ENCODE results near the gene SRC.
A peak's percentile ranks its signal among the peaks of the same experiment; 100 is the strongest.

Gene SRC

GRCh38 chr20:37315452-37316110, 30.4 kb upstream of the SRC start:
- no peak for DNase-seq

DNA sequence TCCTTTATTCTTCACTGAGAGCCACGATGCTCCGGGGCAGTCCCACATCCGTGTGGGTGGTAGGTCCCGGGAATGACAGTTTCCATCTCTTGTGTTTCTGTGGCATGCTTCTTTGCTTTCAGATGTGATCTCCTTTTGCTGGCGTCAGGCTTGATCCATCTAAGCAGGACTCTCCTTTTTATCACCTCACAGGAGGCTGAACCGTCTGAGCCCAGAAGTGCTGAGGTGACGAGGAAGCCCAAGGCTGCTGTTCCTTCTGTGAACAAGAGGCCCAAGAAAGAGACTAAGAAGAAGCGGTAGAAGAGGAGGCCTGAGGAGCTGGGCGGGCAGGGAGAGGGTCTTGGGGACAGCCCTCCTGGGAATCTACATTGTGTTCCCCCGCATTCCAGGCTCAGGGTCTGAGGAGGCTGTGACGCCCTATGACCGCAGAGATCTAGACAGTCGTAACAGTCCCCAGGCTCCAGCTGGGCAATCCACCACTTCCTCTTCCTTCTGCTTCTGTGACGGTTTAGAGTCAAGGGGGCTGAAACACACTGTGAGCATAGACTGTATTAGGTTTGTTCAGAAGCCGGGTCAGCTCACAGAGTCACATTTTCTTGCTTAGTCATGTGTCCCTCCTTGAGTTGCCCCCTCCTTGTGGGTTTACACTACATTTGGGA, 29.7 kb upstream of the SRC start:
- DNase-seq, result peak; percentile 22

- no peak for DNase-seq
These were observed 29.2 kb upstream of the SRC start for GRCh38 chr20:37316775-37317170.

GRCh38 chr20:37317316-37317715, 28.6 kb upstream of the SRC start:
- no peak for DNase-seq

- no peak for DNase-seq
These were observed 27.8 kb upstream of the SRC start for GRCh38 chr20:37317994-37318640.

GRCh38 chr20:37319151-37319671, 26.7 kb upstream of the SRC start:
- no peak for DNase-seq

DNA sequence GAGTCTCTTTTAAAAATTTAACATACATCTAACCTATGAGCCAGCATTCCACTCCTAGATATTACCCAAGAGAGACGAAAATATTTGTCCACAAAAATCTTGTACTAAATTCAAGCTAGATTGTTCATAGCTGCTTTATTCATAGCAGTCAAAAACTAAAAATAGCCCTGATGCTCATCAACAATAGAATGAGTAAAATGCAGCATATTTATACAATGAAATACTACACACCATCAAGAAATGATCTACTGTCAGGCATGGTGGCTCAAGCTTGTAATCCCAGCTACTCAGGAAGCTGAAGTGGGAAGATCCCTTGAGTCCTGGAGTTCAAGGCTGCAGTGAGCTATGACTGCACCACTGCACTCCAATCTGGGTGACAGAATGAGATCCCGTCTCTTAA, 22.0 kb upstream of the SRC start:
- DNase-seq, result no peak

DNA sequence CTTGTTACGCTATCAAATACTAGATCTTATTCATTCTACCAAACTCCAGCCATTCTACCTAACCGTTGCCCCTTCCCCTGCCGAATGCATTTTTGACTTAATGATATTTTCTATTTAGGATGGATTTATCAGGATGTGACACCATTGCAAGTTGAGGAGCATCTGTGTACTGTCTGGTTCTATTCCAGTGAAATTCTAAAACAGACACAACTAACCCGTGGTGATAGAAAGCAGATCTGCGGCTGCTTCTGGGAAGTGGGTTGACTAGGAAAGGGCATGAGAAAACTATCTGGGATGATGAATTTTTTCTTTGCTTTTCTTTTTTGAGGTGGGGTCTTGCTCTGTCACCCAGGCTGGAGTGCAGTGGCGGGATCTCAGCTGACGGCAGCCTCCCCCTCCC, 20.7 kb upstream of the SRC start:
- DNase-seq, result no peak

DNA sequence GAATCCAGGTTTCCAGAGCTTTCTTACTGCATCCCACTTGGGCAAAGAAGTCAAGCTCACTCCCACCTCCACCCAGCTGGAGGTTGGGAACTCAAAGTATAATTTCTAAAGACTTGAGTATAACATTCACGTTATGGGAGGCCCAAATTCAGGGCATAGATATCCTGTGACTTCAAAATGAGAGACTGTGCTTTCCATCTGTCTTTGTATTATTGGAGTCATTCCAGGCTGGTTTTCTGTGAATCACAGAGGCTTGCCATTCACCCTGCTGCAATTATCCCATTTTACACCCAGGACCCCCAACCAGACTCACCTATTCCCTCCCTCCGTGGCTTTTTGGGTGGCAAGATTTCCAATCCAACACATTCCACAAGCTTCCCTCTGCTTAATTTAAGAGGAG, 19.3 kb upstream of the SRC start:
- DNase-seq, result no peak

DNA sequence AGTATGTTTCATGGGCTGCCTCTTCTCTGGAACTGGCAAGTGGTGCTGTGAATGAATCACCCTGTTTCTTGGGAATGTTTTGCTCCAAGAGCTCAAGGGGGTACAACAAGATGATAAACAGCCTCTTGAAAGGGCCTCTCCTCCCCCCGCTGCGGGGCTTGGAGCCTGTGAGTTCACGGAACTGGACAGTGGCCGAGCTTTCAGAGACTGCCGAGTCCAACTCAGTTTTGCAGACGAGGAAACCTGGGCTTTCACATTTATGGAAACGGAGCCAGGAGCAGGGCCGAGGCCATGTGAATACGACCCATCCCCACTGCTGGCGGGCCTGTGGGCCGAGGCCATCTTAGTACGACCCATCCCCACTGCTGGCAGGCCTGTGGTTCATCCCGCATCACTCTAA, 18.2 kb upstream of the SRC start:
- DNase-seq, result no peak

DNA sequence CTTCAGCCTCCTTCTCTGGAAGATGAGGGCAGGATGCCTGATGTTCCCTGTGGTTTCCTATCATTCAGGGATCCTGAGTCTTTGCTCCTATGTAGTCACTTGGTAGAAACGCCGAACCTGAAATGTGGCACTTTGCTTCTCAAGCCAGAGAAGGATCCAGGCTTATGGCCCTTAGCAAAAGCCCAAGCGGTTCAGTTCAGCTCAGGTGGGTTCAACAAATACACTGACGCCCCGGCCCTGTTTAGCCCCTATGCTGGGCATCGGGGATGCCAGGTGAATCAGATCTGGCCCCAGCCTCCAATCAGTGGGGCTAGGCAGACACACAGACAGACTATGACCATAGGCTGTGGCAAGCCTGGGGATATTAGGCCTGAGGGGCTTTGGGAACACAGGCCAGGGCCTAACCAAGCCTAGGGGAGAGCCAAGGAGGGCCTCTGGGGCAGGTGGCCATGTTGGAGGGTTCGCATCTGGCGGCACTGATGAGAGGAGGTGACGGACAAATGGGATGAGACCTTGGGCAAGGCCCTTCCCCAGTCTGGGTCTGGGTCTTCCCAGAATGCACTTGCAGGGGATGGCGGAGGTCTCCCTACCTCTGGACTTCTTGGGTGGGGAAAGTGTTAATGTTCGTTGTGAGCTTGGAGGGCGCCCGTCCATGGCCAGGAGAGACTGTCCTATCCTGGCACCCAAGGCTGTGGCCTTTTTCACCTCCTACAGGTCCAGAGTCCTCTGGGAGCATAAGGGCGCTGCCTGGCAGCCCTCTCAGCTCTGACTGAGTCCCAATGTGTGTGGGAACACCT, 17.6 kb upstream of the SRC start:
- no peak for DNase-seq

DNA sequence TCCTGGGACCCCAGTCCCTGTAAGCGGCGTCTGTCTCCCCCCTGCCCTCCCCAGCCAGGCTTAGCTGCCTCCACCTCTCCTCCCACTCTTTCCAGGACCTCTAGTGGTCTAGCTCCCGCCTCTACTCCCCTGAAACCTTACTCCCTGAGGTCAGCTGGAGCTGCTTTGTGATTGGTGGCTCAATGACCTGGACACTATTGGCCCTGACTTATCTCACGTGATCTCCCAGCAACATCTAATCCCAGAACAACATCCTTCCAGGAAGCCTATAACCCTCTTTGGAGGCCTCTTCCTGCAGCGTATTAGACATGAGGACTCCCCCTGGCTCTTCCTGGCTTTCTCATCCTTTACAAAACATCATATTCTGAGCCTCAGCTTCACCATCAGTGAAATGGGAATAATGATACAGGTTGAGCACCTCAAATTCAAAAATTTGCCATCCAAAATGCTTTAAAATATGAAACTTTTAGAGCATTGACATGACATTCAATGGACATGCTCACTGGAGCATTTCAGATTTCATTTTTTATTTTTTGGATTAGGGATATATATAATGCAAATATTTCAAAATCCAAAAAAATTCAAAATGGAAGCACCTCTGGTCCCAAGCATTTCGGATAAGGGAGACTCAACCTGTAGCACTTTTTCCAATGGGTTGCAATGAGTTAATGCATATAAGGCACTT, 16.3 kb upstream of the SRC start:
- DNase-seq, result no peak

GRCh38 chr20:37330316-37330715, 15.6 kb upstream of the SRC start:
- no peak for DNase-seq

DNA sequence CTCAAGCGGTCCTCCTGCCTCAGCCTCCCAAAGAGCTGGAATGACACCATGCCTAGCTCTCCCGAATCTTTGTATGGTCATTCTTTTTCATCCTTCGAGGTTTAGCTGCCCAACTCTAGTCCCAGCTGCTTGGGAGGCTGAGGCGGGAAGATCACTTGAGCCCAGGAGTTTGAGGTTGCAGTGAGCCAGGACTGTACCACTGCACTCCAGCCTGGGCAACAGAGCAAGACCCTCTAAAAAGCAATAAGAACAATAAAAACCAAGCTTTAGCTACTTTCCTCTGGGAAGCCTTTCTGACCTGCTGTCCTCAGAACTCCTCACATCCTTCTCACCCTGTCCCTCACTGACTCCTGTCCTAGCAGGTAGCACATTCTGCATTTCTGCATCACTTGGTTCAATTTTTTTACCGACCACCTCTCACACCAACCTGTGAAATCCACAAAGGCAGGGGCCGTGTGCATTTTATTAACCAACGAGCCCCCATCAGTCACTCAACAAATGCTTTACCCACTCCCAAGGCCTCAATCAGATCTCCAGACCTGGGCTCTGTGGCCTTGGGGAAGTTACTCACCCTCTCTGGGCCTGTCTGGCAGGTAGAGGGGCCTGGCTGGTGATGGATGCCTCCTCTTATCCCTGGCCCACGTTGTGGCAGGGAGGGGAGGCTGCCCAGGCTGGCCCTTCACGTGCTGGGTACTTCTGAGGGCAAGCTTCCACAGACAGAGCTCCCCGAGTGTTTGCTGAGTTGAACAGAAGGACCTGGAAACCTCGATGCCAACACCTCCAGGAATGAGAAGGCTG, 14.7 kb upstream of the SRC start:
- DNase-seq, result no peak

DNA sequence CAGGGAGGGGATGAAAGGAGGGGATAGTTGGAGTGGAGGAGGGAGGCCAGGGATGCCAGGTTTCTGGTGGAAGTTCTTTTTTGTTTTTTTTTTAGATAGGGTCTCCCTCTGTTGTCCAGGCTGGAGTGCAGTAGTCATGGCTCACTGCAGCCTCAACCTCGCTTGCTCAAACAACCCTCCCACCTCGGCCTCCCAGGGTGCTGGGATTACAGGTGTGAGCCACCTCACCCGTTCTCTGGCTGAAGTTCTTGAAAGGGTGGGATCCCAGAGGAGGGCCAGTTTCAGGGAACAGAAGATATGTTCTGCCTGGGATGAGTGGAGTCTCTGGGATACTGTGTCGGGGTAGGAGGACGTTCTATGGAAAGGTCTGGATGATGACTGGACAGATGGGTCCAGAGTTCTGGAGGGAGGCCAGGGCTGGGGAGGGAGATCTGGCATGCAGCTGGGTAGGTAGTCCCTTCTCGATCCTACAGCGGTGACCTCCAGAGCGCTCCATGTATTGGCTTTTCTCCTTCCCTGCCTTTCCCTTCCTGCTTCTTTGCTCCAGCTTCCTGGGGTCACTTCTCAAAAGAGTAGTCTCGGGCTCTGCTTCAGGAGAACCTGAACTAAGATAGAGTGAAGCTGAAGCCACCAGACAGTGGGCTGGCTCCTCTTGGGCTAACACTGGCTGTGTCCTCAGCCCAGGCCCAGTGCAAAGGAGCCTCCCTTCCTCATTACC, 12.7 kb upstream of the SRC start:
- DNase-seq, result no peak

DNA sequence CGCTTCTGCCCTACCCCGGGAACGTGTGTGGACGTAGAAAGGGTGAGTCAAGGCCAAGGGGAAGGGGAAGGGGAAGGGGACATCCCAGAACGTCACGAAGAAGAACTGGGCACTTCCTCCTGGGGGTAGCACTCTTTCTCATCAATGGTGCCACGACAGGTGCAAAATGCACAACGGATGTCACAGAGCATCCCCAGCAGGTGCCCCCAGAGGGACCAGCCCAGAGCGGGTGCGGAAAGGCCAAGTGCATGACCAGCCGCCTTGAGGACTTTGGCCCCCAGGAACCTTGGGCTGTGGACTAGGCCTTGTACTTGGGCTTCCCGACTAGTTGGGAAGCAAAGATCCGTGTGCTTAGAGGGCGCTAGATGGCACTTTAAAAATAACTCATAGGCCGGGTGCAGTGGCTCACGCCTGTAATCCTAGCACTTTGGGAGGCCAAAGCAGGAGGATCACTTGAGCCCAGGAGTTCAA, 12.1 kb upstream of the SRC start:
- DNase-seq, result no peak

- no peak for DNase-seq
These were observed 11.5 kb upstream of the SRC start for GRCh38 chr20:37334450-37334849.

- DNase-seq, result no peak
These were observed 10.1 kb upstream of the SRC start for GRCh38 chr20:37335642-37336368.

DNA sequence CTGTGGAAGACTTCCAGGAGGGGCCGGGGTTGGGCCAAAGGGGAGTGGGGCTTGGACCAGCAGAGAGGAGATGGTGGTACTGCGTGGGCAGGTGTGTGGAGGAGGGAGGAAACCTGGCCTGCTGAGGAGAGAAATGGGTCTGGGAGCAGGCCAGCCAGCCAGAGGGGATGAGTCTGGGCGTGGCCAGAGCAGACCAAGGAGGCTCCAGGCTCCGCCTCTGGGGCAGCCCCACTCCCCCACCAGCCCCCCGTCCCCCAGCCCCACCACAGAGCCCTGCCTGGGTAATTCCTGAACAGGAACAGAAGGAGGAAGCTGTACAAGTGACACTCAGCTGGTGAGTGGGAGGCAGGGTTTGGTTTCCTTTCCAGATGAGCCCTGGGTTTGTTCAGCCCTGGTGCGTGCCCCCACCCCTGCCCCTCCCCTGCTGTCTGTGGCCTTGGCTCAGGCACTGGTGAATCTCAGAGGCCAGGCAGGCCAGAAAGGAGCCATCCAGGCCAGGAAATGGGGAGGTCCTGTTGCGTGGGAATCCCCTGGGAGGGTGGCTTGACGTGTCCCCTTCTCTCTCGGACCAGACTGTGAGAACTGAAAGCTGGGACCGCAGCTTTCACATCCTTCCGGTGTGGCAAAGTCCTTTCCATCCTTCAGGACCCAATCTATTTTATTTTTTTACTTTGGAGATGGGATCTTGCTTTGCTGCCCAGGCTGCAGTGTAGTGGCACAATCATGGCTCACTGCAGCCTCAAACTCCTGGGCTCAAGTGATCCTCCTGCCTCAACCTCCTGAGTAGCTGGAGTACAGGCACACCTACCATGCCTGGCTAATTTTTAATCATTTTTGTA, 9.4 kb upstream of the SRC start:
- DNase-seq, result peak; percentile 14
